HG03039 (cell line): ENCODE results near the gene MNAT1.
A peak's percentile ranks its signal among the peaks of the same experiment; 100 is the strongest.
"Not testable (repeated sequence)": the region's sequence is repeated elsewhere in the genome, so short reads cannot be mapped to it uniquely, and the experiment has no call there.

Experiments used
- ATAC-seq: cut with Tn5 transposase; IDR thresholded peaks from one replicate; pipeline ENCODE4 v1.9.1; 2021; ENCODE audit warnings: mild to moderate bottlenecking, moderate library complexity; ENCODE audit not compliant: unreplicated experiment

Gene MNAT1

GRCh38 chr14:60734465-60735242, at the start of gene MNAT1:
Gene MNAT1 (plus strand): TSS chr14:60734761. CDS start chr14:60734863, 102 bp downstream.
- peak; percentile 89 for ATAC-seq

- no peak for ATAC-seq
Observed at GRCh38 chr14:60686865-60687264, 47.7 kb upstream of the MNAT1 start.

GRCh38 chr14:60691383-60692113, 43.0 kb upstream of the MNAT1 start:
- ATAC-seq: no peak

GRCh38 chr14:60695327-60695726, 39.2 kb upstream of the MNAT1 start:
- no peak for ATAC-seq

- no peak for ATAC-seq
Observed at GRCh38 chr14:60700598-60700997, 34.0 kb upstream of the MNAT1 start.

- ATAC-seq: no peak
Observed at GRCh38 chr14:60705100-60705499, 29.5 kb upstream of the MNAT1 start.

- no peak for ATAC-seq
Observed at GRCh38 chr14:60707858-60708257, 26.7 kb upstream of the MNAT1 start.

GRCh38 chr14:60710494-60710893, 24.1 kb upstream of the MNAT1 start:
- no peak for ATAC-seq

GRCh38 chr14:60713513-60713912, 21.0 kb upstream of the MNAT1 start:
- ATAC-seq: no peak

GRCh38 chr14:60720391-60720790, 14.2 kb upstream of the MNAT1 start:
- no peak for ATAC-seq

GRCh38 chr14:60720962-60721325, 13.6 kb upstream of the MNAT1 start:
- ATAC-seq: no peak

- ATAC-seq: no peak
Observed at GRCh38 chr14:60721326-60722106, 13.0 kb upstream of the MNAT1 start.

- ATAC-seq: no peak
Observed at GRCh38 chr14:60722107-60722356, 12.5 kb upstream of the MNAT1 start.

GRCh38 chr14:60722357-60723115, 12.0 kb upstream of the MNAT1 start:
- no peak for ATAC-seq

- peak; percentile 28 for ATAC-seq
Observed at GRCh38 chr14:60723116-60723906, 11.2 kb upstream of the MNAT1 start.

- peak; percentile 68 for ATAC-seq
Observed at GRCh38 chr14:60723907-60724618, 10.5 kb upstream of the MNAT1 start, which contains the start of gene SIX4. Gene SIX4 (minus strand): TSS chr14:60724351. CDS start chr14:60724074, 277 bp downstream.

GRCh38 chr14:60731291-60731690, 3.3 kb upstream of the MNAT1 start:
- ATAC-seq: not testable (repeated sequence)

GRCh38 chr14:60732840-60733483, 1.6 kb upstream of the MNAT1 start:
- no peak for ATAC-seq

- ATAC-seq: no peak
Observed at GRCh38 chr14:60735416-60735815, 855 bp downstream of the MNAT1 start.
